ENCODE results near the gene RNMT. TPM values are rescaled to one million over a fixed set of nuclear protein-coding genes. Genes with fewer than 3 reads are reported as not detected.

The RNMT gene
- total RNA-seq: 10.8 and 17.8 TPM in 2 replicates

DNA sequence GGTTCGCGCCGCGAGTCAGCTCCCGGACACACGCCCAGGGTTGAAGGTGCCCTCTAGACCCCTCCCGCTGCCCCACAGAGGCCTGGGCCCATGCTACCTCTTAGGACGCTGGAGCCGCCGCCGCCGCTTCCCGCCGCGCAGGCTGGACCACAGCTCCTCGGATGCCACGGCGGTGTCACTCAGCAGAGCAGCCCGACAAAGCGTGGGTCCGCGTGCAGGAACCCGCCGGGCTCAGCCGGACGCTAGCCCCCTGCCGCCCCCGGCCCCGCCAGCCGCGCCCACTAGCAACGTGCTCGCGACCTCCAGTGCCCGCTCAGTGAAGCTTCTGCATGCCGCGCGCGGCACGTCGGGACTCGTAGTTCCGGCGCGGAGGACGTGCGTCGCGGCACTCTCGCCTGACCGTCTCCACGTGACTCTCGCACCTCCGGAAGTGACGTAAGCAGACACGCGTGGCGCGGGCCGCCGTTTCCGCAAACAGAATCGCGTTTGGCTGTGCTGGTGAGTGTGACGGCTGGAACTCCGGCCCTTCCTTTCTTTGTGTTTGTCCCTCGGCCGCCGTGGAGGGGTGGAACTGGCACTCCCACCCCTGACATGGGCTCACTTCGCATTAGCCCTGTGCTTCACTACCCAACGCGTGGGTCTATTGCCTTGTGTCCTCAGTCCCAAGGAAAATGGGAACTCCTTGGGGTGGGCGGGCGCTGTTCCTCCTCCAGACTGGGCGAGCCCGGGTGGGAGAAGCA, at the start of gene RNMT, which contains the start of gene FAM210A:
TSS of gene RNMT (plus strand) at position 442 of the 740 bp plus-strand sequence. CDS start 4,845 bp downstream, outside the sequence.
TSS of gene FAM210A (minus strand) at position 327 of the 740 bp plus-strand sequence. CDS start 44,481 bp downstream, outside the sequence.

Other genes starting within 250 kb of the RNMT start
- 11.5 and 17.7 TPM in 2 replicates for gene FAM210A, start 115 bp upstream of the RNMT start, total RNA-seq
- not detected in 2 replicates for gene MC5R, start 97.5 kb downstream of the RNMT start, total RNA-seq
- gene MC2R, start 188.9 kb downstream of the RNMT start, total RNA-seq: not detected in 2 replicates

Data from bronchial smooth muscle cell (primary cell).